Effector memory CD8-positive, alpha-beta T cell (primary cell): ENCODE measurements around the gene DNAJC13.
"Not testable (repeated sequence)": the region's sequence is repeated elsewhere in the genome, so short reads cannot be mapped to it uniquely, and the experiment has no call there.

ENCODE experiments used
- ATAC-seq: fragments of 150-1000 bp; cut with Tn5 transposase; replicated peaks from 2 replicates; pipeline ENCODE4 v1.10.0; 2021; ENCODE audit warnings: mild to moderate bottlenecking, moderate library complexity
- DNase-seq, 3 experiments: peaks; one replicate each; pipeline ENCODE4 v3.0.0; 2021
- H3K27ac Mint-ChIP-seq, 2 donors: one replicate each; pipeline ENCODE4 v1.8.0; 2022; ENCODE audit warnings: mild to moderate bottlenecking in 2 of 2, mixed read lengths in 2 of 2, moderate library complexity in 2 of 2
- H3K27me3 Mint-ChIP-seq, 2 donors: one replicate each; pipeline ENCODE4 v1.8.0; 2022; ENCODE audit warnings: mixed read lengths in 2 of 2
- H3K36me3 Mint-ChIP-seq: one replicate; pipeline ENCODE4 v1.8.0; 2022; ENCODE audit warnings: mild to moderate bottlenecking, moderate library complexity, mixed read lengths; ENCODE audit not compliant: insufficient read depth
- H3K4me1 Mint-ChIP-seq, 2 donors: one replicate each; pipeline ENCODE4 v1.8.0; 2022; ENCODE audit warnings: low read depth in 2 of 2, mixed read lengths in 2 of 2
- H3K4me3 Mint-ChIP-seq, 2 donors: one replicate each; pipeline ENCODE4 v1.8.0; 2022; ENCODE audit warnings: mild to moderate bottlenecking in 2 of 2, mixed read lengths in 2 of 2, moderate library complexity in 2 of 2
- H3K9me3 Mint-ChIP-seq, 2 donors: one replicate each; pipeline ENCODE4 v1.8.0; 2022; ENCODE audit warnings: mixed read lengths in 2 of 2

DNAJC13 gene

GRCh38 chr3:132392675-132393074 is 24.6 kb upstream of the DNAJC13 start:
- H3K36me3 Mint-ChIP-seq, ATAC-seq, DNase-seq, H3K4me3 Mint-ChIP-seq, H3K4me1 Mint-ChIP-seq, H3K27ac Mint-ChIP-seq, H3K9me3 Mint-ChIP-seq: not testable (repeated sequence)
- peaks cover 9 to 20% of the 10 kb centered on the region in 2 donors for H3K27me3 Mint-ChIP-seq

DNA sequence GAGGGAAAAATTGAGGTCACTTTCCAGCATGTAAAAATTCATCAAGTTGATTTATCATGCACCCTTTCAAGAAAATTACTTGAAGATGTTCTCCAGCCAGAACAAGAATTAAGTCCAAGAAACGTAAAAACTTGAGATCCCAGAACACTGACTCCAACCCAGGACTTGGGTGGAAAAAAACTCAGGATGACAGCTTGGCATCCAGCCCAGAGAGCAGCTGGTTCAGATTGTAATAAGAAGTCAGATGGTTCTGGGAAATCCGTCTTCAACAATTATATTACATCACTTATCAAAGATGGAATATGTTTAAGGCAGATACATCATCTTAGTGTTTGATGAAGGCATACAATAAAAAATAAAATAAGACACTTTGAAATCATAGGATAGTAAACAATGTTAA is 23.0 kb upstream of the DNAJC13 start:
- no peaks in the 10 kb centered on the region for H3K4me1 Mint-ChIP-seq
- no peaks in the 10 kb centered on the region for H3K36me3 Mint-ChIP-seq
- no peak overlapping the region for H3K27ac Mint-ChIP-seq
- ATAC-seq (no peak), DNase-seq (no peak)
- H3K9me3 Mint-ChIP-seq = peaks cover 0 to 3% of the 10 kb centered on the region in 2 donors
- peaks cover 9 to 20% of the 10 kb centered on the region in 2 donors for H3K27me3 Mint-ChIP-seq
- no peak overlapping the region for H3K4me3 Mint-ChIP-seq

DNA sequence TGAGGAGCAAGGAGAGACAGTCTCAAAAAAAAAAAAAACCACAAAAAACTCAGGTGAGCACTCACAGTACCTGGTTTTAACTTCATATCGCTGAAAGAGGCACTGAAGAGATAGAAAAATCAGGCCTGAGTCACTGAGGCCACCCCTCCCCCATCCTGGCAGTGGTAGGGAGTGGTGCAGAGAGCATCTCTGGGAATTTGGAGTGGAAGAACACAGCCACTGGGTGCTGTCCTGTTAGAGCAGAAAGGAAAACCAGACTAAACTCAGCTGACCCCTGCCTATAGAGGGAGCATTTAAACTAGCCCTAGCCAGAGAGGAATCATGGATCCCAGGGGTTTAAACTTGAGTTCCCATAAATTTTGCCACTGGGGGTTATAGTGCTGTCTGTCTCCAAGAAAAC is 22.2 kb upstream of the DNAJC13 start:
- H3K4me1 Mint-ChIP-seq = no peaks in the 10 kb centered on the region
- no peak overlapping the region for H3K4me3 Mint-ChIP-seq
- ATAC-seq (no peak), DNase-seq (no peak)
- peaks cover 9 to 25% of the 10 kb centered on the region in 2 donors for H3K27me3 Mint-ChIP-seq
- peaks cover 0 to 3% of the 10 kb centered on the region in 2 donors for H3K9me3 Mint-ChIP-seq
- no peaks in the 10 kb centered on the region for H3K36me3 Mint-ChIP-seq
- H3K27ac Mint-ChIP-seq = no peak overlapping the region

- peaks cover 0 to 3% of the 10 kb centered on the region in 2 donors for H3K9me3 Mint-ChIP-seq
- H3K27ac Mint-ChIP-seq = no peak overlapping the region
- no peaks in the 10 kb centered on the region for H3K36me3 Mint-ChIP-seq
- DNase-seq (no peak), ATAC-seq (no peak)
- H3K4me1 Mint-ChIP-seq = no peaks in the 10 kb centered on the region
- H3K4me3 Mint-ChIP-seq = no peak overlapping the region
- H3K27me3 Mint-ChIP-seq = peaks cover 14 to 32% of the 10 kb centered on the region in 2 donors
Observed at GRCh38 chr3:132396255-132396654, 21.0 kb upstream of the DNAJC13 start.

DNA sequence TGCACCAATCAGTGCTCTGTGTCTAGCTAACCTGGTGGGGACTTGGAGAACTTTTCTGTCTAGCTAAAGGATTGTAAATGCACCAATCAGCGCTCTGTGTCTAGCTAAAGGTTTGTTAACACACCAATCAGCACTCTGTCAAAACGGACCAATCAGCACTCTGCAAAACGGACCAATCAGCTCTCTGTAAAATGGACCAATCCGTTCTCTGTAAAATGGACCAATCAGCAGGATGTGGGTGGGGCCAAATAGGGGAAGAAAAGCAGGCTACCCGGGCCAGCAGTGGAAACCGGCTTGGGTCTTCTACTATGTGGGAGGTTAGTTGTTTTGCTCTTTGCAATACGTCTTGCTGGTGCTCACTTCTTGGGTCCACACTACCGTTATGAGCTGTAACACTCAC is 20.5 kb upstream of the DNAJC13 start:
- H3K27me3 Mint-ChIP-seq = peaks cover 18 to 36% of the 10 kb centered on the region in 2 donors
- not testable (repeated sequence) for DNase-seq, H3K4me3 Mint-ChIP-seq, H3K9me3 Mint-ChIP-seq, H3K36me3 Mint-ChIP-seq, H3K27ac Mint-ChIP-seq, H3K4me1 Mint-ChIP-seq, ATAC-seq

GRCh38 chr3:132399054-132399929 is 18.0 kb upstream of the DNAJC13 start:
- ATAC-seq = peak; percentile 61
- Mint-ChIP-seq H3K9me3 (peaks cover 0 to 3% of the 10 kb centered on the region in 2 donors), H3K4me3 (no peak overlapping the region), H3K36me3 (peaks cover 2% of the 10 kb centered on the region), H3K27me3 (peaks cover 22 to 24% of the 10 kb centered on the region in 2 donors), H3K27ac (no peak overlapping the region), H3K4me1 (no peaks in the 10 kb centered on the region)
- peak in 2 of 3 experiments; percentile 5 to 15 for DNase-seq

- H3K27ac Mint-ChIP-seq = no peak overlapping the region
- H3K4me3 Mint-ChIP-seq = no peak overlapping the region
- no peaks in the 10 kb centered on the region for H3K4me1 Mint-ChIP-seq
- peaks cover 2% of the 10 kb centered on the region for H3K36me3 Mint-ChIP-seq
- DNase-seq (no peak), ATAC-seq (no peak)
- H3K9me3 Mint-ChIP-seq = no peaks in the 10 kb centered on the region
- H3K27me3 Mint-ChIP-seq = peaks cover 16% of the 10 kb centered on the region in 2 donors
Observed at GRCh38 chr3:132401255-132401654, 16.0 kb upstream of the DNAJC13 start.

DNA sequence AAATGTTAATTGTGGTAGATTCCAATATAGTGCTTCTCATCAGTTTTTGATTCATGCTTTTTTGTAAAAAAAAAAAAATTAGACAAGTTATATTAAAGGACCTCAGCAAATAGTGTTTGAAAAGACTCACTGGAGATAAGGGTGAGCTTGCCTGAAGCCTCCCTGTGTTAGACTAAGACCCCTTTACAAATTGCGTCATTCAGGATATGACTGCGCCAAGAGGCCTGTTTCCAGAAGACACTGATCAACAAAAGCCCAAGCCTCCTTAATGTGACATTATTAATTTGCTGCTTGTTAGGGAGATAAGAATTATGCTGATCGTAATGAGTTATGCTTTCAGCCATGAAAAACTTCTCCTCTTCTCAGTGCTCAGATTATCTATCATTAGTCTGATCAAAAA is 13.0 kb upstream of the DNAJC13 start:
- no peak for ATAC-seq
- no peak for DNase-seq
- Mint-ChIP-seq H3K27ac (no peak overlapping the region), H3K4me3 (no peak overlapping the region), H3K4me1 (no peaks in the 10 kb centered on the region), H3K36me3 (peaks cover 2% of the 10 kb centered on the region), H3K27me3 (peaks cover 16% of the 10 kb centered on the region in 2 donors), H3K9me3 (no peaks in the 10 kb centered on the region)

DNA sequence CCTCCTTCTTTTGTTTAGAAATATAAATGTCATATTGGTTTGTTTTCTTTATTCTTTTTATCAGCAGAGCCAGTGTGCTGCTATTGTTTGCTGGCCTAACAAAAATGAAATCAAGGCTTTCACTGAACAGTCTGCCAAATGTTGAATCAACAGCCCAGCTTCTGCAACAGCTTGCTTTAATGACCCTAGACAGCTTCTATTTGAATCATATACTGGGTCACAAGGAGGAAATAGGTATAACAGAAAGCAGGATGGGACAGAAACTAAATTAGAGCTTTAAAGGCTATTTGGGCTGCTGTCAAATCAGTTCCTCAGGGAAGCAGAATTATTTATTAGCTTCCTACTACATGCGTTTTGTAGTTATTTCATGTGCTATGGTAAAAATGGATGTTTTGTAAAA is 12.1 kb upstream of the DNAJC13 start:
- peaks cover 10 to 16% of the 10 kb centered on the region in 2 donors for H3K27me3 Mint-ChIP-seq
- DNase-seq (no peak), ATAC-seq (no peak)
- no peak overlapping the region for H3K27ac Mint-ChIP-seq
- H3K4me3 Mint-ChIP-seq = no peak overlapping the region
- H3K9me3 Mint-ChIP-seq = no peaks in the 10 kb centered on the region
- no peaks in the 10 kb centered on the region for H3K4me1 Mint-ChIP-seq
- peaks cover 2% of the 10 kb centered on the region for H3K36me3 Mint-ChIP-seq

DNA sequence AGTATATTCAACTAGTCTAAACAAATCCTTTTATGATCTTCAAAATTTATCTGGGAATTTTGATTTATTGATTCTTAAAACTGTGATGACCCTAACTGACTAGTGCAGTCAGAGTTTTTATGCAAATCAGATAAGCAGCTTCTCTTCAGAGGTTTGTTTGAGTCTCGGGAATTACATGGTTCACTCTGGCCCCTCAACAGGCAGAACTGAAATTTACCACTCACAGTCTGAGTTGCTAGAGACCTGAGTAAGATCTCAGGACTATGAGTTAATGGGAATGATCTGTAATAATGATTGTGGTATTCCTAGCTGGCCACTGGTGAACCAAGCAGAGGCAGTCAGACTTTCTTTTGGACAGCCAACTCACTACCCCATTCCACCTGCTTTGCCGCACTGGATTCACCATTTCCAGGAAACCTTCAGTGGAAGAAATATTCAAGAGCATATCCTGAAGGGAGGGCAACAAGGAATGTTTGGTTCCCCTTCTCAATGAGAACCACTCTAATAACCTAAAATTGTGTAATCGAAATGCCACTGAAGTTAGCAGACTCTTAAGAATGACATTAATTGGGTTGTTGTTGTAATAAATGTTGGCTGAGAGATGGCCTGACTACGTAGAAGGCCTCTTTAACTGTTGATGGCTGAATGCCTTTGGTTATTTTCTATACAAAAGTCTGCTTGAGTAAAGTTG is 11.5 kb upstream of the DNAJC13 start:
- no peaks in the 10 kb centered on the region for H3K4me1 Mint-ChIP-seq
- H3K36me3 Mint-ChIP-seq = peaks cover 2% of the 10 kb centered on the region
- no peak overlapping the region for H3K27ac Mint-ChIP-seq
- H3K4me3 Mint-ChIP-seq = no peak overlapping the region
- H3K27me3 Mint-ChIP-seq = peaks cover 8 to 19% of the 10 kb centered on the region in 2 donors
- ATAC-seq = no peak
- DNase-seq = no peak
- no peaks in the 10 kb centered on the region for H3K9me3 Mint-ChIP-seq

- no peak overlapping the region for H3K27ac Mint-ChIP-seq
- peaks cover 6 to 19% of the 10 kb centered on the region in 2 donors for H3K27me3 Mint-ChIP-seq
Observed at GRCh38 chr3:132406587-132406986, 10.7 kb upstream of the DNAJC13 start.

DNA sequence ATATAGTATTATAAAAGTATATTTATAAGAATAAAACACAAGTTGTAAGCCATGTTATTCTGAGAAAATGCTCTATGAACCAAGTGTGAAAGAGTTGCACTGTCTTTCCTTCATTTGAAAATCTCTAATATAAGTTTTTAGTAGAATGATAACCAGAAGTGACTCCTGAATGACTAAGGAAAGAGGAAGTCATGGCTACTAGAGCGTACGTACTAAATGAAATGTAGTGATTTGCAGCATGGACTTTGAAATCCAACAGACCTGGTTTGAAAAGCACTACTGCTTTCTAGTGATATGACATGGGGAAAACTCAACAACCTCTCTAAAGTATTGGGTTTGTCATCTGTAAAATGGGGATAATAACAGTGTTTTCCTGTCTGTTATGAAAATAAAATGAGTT is 10.3 kb upstream of the DNAJC13 start:
- no peak overlapping the region for H3K4me3 Mint-ChIP-seq
- no peaks in the 10 kb centered on the region for H3K4me1 Mint-ChIP-seq
- H3K36me3 Mint-ChIP-seq = peaks cover 2% of the 10 kb centered on the region
- DNase-seq = no peak
- H3K27me3 Mint-ChIP-seq = peaks cover 6 to 17% of the 10 kb centered on the region in 2 donors
- H3K27ac Mint-ChIP-seq = no peak overlapping the region
- ATAC-seq = no peak
- no peaks in the 10 kb centered on the region for H3K9me3 Mint-ChIP-seq

More at GRCh38 chr3:132406587-132406986, 10.7 kb upstream of the DNAJC13 start:
- Mint-ChIP-seq H3K9me3 (no peaks in the 10 kb centered on the region), H3K4me1 (no peaks in the 10 kb centered on the region), H3K4me3 (no peak overlapping the region), H3K36me3 (peaks cover 2% of the 10 kb centered on the region)
- DNase-seq (no peak), ATAC-seq (no peak)

DNA sequence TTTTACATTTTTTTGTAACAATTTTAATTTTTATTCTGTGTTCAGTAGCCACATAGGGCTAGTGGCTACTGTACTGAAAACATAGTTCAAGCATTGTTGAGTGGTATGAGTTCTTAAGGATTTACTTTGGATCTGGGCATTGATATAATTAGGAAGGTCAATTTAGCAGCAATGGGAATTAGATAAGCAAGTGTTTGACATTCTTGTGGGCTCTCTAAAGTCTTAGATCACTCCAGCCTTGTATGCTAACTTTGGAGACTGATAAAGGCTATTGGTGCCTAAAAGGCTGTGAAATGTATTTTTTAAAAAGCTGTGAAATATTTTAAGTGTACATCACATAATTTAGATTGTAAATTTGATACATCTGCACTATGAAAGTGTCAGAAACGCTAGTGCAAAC is 2.5 kb upstream of the DNAJC13 start:
- Mint-ChIP-seq H3K27me3 (peaks cover 6 to 10% of the 10 kb centered on the region in 2 donors), H3K27ac (no peak overlapping the region), H3K36me3 (peaks cover 11% of the 10 kb centered on the region), H3K4me1 (peaks cover 10 to 18% of the 10 kb centered on the region in 2 donors), H3K4me3 (no peak overlapping the region), H3K9me3 (no peaks in the 10 kb centered on the region)
- ATAC-seq = no peak
- no peak for DNase-seq

DNA sequence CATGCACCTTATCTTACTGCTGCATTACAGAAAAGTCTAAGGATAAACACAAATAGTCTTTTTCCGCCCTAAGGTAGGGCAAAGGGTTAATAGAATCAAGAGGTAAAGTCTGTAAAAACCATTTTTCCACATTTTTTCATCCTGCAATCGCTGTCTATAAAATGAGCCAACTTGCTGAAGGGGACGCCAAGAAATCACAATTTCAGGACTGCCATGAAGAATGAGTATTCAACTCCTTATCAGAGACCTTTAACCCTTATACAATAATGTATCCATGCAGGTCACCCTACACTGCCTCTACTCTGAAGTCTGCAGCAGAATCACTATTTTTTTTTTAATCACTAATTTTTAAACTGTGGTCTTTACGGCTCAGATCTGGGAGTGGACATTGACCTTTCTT is 1.1 kb upstream of the DNAJC13 start:
- peaks cover 10 to 27% of the 10 kb centered on the region in 2 donors for H3K4me1 Mint-ChIP-seq
- peaks cover 1 to 3% of the 10 kb centered on the region in 2 donors for H3K27me3 Mint-ChIP-seq
- no peaks in the 10 kb centered on the region for H3K9me3 Mint-ChIP-seq
- peak overlapping the region in 1 of 2 donors; percentile 94 for H3K27ac Mint-ChIP-seq
- no peak for DNase-seq
- ATAC-seq = no peak
- H3K4me3 Mint-ChIP-seq = peak overlapping the region; percentile 96 to 98
- H3K36me3 Mint-ChIP-seq = peaks cover 11% of the 10 kb centered on the region
